ENCODE data around the gene OR6A2. TPM values are rescaled to one million over a fixed set of nuclear protein-coding genes. Genes with fewer than 3 reads are reported as not detected.

OR6A2 gene
- total RNA-seq, 4 donors from 2014 or later, result 0.13 to 0.47 (median 0.24) TPM; not detected in 1

- DNase-seq (ENCODE audit: low spot score) (no peak), ATAC-seq (ENCODE audit: low FRiP score) (no peak)
- no peak for TF ChIP-seq CTCF (IDR thresholded peaks at IDR 0.05)
Measured at GRCh38 chr11:6746086-6746618, 53.3 kb downstream of the OR6A2 start.

- no peak for TF ChIP-seq CTCF (IDR thresholded peaks at IDR 0.05)
- no peak for ATAC-seq (ENCODE audit: low FRiP score)
- no peak for DNase-seq (ENCODE audit: low spot score)
Measured at GRCh38 chr11:6745465-6746015, 53.9 kb downstream of the OR6A2 start.

GRCh38 chr11:6745018-6745417 lies 54.5 kb downstream of the OR6A2 start:
- TF ChIP-seq CTCF (IDR thresholded peaks at IDR 0.05), result no peak
- no peak for ATAC-seq (ENCODE audit: low FRiP score)
- no peak for DNase-seq (ENCODE audit: low spot score)

GRCh38 chr11:6742260-6742659 lies 57.2 kb downstream of the OR6A2 start:
- no peak for DNase-seq (ENCODE audit: low spot score)
- no peak for ATAC-seq (ENCODE audit: low FRiP score)
- no peak for TF ChIP-seq CTCF (IDR thresholded peaks at IDR 0.05)

Other genes starting within 250 kb of the OR6A2 start
- 10 to 100 TPM; 16.9 to 30.4 (median 19.3) TPM for gene RRP8, start 196.1 kb downstream of the OR6A2 start, total RNA-seq
- gene ILK, start 195.9 kb downstream of the OR6A2 start, total RNA-seq, result 100 to 1,000 TPM in 3 of 4 donors, 10 to 100 TPM in 1; 92.1 to 189 (median 118) TPM
- 10 to 100 TPM; 31.9 to 52.6 (median 37.1) TPM for gene TAF10, start 187.5 kb downstream of the OR6A2 start, total RNA-seq
- 10 to 100 TPM; 73.8 to 95.0 (median 83.9) TPM for gene TPP1, start 180.3 kb downstream of the OR6A2 start, total RNA-seq
- gene DCHS1, start 143.9 kb downstream of the OR6A2 start, total RNA-seq, result 10 to 100 TPM; 12.6 to 26.3 (median 19.4) TPM
- 10 to 100 TPM; 20.0 to 31.6 (median 29.0) TPM for gene MRPL17, start 116.3 kb downstream of the OR6A2 start, total RNA-seq
- not detected for gene OR2AG2, start 27.7 kb downstream of the OR6A2 start, total RNA-seq
- gene OR2AG1, start 16.7 kb downstream of the OR6A2 start, total RNA-seq, result not detected
- not detected for gene OR10A5, start 46.0 kb upstream of the OR6A2 start, total RNA-seq
- gene OR10A2, start 63.4 kb upstream of the OR6A2 start, total RNA-seq, result not detected
- not detected for gene OR10A4, start 76.9 kb upstream of the OR6A2 start, total RNA-seq
- gene OR2D2, start 92.8 kb upstream of the OR6A2 start, total RNA-seq, result 1 to 10 TPM in 1 of 4 donors, not detected in 3; 1.1 TPM
- gene OR2D3, start 121.3 kb upstream of the OR6A2 start, total RNA-seq, result not detected
- 1 to 10 TPM in 3 of 4 donors, under 1 TPM in 1; 0.36 to 2.9 (median 1.7) TPM for gene ZNF215, start 126.7 kb upstream of the OR6A2 start, total RNA-seq
- 1 to 10 TPM in 3 of 4 donors, not detected in 1; 1.4 to 2.0 (median 1.9) TPM for gene ZNF214, start 220.7 kb upstream of the OR6A2 start, total RNA-seq
- not detected for gene NLRP14, start 220.8 kb upstream of the OR6A2 start, total RNA-seq

All from omental fat pad (tissue), 4 donors.